ENCODE measurements around the gene SLC6A11.
A peak's percentile ranks its signal among the peaks of the same experiment; 100 is the strongest.

Gene SLC6A11

DNA sequence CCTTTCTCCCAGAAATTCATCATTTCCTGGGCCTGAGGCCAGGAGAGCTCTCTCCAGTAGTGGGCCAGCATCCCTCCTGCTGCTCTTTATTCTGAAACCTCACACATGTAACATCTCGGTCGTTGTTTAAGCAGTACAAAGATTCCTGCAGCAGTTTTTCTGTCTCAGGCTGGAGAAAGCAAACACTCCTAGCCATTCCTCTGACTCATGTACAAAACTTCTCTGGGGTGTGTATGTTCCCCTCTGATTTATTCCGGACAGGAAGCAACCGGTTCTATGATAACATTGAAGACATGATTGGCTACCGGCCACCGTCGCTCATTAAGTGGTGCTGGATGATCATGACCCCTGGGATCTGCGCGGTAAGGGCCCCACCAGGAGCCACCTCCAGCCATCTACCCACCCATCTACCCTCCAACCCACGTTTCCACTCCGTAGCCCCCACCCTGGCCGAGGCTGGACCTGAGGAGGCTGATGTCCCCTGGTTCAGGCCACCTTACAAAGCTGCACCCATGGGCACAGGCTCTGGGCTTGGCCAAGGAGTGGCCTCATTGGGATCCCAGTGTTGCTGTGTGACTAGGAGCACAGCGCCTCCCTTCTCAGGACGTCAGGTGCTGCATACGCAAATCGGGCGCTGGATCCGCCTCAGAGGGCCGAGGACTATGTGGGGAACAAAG is 117.9 kb downstream of the SLC6A11 start:
- DNase-seq, result no peak

DNA sequence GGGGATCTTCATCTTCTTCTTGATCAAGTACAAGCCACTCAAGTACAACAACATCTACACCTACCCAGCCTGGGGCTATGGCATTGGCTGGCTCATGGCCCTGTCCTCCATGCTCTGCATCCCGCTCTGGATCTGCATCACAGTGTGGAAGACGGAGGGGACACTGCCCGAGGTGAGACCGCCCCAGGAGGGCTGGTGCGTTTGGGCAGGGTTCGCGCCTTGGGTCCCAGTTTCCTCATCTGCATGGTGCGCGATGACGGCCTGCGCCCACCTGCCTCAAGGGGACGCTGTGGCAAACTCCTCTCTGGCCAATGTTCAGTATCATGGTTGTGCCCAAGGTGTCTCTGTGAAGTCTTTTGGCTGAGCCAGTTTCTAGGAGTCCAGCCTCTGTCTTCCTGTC is 119.0 kb downstream of the SLC6A11 start:
- no peak for DNase-seq

DNA sequence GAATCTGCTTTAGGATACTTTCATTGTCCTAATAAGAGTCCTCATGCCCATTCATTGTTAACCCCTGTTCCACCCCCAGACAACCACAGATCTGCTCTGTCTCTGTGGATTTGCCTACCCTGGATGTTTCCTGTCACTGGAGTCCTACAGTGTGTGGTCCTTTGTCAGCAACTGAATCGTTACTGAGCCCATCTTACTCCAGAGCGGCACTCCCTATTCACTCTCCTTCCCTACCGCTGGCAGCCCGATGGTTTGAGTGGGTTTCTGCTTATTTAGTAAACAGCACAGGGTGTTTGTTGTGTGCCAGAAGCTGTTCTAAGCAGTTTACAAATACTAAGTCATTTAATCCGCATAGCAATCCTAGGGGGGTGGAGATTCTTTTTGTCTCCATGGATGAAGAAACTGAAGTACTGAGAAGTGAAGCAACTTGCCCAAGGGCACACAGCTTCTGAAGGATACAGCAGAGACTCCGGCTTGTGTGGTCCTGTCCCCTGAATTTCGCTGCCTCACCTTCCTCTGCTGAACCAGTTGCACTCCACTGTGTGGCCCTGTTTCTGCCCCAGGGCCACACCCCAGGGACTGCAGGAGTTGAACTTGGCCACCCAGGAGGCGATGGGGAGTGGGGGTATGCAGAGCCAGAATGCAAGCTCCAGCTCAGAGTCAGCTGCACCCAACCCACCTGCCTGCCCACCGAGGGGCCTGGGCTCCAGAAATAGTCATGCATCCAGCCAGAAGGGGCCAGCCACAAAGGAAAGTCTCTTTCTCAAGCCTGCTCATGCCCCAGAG is 120.0 kb downstream of the SLC6A11 start:
- no peak for DNase-seq

DNA sequence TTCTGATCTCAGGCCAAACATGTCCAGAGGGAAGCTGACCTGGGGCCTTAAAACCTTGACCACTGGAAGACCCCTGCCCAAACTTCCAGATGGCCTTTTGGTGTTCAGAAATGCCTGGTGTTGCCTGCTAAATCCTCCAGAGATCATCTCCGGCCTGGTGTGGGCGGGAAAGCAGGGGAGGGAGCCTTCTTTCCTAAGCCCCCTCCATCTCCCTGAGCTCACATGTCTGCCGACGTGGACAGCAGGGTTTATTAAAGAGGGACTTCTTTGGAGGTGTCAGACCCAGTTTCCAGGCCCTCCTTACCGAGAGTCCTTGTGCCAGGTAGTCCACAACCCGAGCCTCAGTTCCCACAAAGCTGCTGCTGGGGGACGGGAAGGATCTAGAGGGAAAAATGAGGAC is 120.7 kb downstream of the SLC6A11 start:
- no peak for DNase-seq

DNA sequence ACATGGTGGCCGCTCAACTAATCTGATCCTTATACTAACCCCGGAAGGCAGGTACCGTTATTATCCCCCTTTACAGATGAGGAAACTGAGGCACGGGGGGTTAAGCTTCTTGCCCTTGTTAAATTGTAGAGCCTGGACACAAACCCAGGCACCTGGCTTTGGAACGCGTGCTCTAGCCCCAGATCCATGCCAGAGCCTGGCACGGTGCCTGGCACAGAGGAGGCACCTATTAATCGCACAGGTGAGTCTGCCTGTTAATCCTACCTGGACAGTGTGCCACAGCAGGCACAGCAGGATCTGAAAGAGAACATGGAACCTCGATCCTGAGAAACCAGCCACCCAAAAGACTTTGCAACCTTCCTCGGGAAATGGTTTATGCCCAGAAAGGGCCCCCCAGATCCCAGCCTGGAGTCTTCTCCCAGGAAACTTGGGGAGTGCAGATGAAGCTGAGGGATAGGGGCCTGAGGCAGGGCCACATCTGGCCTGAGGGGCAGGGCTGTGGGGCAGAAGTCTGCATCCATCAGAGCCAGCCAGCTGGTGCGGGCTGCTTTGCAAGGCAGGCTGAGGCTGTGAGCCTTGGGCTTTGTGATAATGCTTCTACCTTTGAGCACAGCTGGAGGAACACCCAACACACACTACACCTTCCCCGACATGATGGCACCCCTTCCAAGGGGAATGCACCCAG is 121.3 kb downstream of the SLC6A11 start:
- DNase-seq, result no peak

DNA sequence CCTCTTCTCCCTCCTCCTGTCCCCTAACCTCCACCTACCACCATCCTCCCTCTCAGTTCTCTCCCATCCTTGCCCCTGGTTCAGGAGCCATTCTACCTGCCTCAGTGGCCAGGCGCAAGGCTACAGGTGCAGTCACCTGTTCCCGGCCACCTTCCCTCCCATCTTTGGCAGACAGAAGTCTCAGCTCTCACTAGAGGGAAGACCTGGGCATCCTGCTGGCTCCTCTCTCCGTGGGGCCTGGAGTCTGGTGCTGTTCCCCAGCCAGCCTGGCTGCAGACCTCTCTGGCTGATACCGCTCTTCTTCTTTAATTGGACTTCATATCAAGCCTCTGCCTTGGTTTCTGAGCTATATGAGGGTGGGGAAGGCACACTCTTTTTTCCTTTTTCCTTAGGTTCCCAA is 123.5 kb downstream of the SLC6A11 start:
- DNase-seq, result no peak

DNA sequence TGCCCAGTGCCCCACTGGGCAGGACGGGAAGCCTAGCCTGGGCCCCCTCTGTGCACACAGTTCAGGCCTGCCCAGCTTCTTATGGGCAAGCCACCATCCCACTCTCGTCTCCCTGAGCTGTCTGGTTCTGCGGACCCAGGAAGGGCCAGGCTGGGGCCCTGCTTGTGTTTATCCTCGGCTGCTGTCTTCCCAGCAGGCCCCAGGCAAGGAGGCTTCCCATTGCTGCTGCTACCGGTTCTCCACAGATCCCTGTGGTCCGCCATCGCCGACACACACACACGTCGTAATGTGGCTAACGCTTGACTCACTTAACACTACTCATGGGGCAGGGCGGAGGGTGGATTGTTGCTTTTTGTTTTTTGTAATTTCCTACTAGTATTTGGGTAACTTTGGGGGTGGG is 124.1 kb downstream of the SLC6A11 start:
- no peak for DNase-seq

DNA sequence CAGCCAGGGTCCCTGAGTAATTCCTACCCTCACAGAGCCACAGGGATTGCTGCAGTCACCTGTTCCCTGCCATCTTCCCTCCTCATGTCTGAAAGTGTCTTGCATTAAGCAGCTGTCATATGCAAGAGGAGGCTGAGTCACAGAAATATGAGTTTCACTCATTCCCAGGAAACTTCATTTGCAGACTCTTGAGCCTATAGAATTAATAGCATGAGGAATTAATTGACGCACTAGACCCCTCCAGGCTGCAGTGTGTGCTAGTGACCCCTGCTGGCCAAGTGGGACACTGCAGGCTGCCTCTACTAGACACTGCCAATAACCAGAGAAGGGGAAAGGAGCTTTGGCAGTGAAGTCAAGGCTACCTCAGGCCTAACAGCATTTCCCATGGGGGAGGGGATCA is 125.9 kb downstream of the SLC6A11 start:
- peak in 2 of 3 donors; percentile 36 to 45 for DNase-seq

DNA sequence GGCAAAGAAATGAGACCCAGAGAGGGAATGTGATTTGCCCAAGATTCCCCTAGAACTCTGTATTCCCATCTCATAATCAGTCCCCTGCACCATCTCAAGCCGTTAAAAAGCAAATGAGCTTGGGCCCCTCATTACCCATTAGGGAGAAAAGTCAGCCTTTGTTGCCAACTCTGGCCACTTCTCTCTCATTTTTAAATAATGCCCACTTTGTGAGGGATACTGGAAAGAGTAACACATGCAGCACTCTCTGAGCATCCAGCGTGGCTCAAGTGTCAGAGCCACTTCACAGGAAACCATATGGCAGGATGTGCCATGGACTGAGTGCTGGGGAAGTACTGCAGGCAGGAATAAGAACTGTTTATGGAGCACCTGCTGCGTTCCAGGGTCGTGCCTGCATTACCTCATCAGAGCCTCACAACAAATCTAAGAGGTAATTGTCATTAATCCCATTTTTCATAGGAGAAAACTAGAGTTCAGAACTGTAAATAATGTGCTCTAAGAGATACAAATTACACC is 126.7 kb downstream of the SLC6A11 start:
- no peak for DNase-seq

DNA sequence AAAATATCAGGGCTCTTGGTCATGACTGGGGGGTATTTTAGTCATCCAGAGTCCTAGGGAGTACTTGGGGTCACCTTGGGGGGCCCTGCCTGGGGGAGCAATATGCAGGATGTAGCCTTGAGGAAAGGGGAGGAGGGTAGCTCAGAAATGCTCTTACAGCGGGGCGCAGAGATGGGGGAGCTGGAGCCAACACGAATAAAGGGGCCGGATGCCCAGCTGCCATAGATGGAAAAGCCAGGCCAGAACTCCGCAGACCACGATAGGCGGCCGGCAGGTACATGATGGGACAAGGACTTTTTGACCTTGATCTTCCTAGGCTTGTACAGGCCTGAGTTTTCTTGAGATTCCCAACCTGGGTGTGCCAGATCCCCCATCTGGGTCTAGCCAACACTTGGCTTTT is 128.8 kb downstream of the SLC6A11 start:
- no peak for DNase-seq

DNA sequence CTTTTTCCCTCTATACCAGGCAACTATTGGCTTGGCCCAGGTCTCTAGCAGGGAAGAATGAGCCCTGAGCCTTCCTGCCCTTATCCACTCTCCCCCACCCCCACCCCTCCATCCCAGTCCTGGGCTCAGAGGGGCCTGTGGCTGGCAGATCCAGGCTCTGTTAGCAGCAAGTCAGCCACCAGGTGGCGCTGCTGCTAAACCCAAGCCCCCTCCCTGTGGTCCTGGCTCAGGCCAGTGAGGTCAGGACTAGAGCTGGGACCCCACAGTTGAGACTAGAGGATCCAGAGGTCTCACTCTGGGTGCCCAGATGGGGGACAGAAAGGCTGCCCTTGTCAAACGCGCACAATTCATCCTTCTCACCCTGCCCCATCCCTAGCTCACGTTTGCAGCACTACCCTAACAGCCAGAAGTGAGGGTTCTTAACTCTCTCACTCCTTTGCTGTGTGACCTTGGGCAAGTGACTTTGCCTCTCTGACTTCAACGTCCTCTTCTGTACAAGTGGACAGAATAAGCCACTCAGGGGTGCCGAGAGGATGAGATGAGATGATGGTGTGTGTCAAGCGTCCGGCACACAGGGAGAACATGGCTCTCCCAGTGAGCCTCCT is 129.8 kb downstream of the SLC6A11 start:
- peak; percentile 54 to 86 (median 78) for DNase-seq

DNA sequence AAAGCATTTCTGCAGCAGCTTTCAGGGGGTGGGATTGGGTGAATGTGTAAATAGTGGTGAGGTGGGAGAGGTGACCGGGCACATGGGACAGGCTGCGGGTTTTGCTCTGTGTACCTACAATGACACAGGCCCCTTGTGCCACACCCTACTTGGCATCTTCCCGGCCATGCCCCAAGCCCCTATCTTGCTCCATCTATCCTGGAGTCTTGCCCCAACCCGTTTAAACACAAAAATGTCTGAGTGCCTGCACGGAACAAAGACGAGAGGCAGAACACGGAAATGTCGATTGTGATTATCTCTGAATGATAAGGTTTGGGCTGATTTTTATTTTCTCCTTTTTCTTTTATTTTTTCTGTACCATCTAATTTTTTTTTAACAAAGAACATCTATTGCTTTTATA is 130.5 kb downstream of the SLC6A11 start:
- DNase-seq, result no peak

DNA sequence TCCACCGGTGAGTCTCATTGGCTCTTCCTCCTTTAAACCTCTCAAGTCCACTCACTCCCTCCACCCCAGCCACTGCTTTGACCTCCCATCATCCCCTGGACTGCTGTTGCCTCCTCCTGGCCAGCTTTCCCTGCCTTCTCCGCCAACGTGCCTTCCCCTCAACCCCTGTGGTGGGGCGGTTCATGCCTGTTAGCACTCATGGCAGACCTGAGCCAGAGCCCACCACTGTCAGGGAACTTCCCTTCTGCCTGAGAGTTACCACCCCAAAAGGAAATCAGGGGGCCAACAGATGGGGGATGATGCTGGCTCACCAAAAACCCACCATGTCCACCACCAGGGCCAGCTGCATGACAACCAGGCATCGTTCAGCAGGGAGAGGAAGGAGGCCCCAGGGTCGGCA is 132.3 kb downstream of the SLC6A11 start:
- no peak for DNase-seq

DNA sequence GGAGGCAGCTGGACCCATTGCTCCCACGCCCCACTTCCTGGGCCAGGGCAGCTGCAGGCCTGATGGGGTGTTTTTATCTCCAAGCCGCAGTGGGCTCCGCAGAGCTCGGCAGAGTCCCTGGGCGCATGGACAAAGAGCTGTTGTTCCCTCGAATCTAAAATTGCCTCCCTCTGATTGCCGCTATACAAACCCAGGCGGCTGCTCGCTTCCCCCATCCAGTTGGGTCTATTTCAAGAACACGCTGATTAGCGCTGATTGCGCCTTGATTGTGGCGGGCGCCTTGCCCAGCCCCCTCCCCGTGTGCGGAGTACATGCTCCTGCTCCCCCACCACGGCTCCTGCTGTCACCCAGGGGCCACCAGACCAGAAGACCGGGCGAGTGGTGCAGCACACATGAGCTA is 133.2 kb downstream of the SLC6A11 start:
- no peak for DNase-seq

DNA sequence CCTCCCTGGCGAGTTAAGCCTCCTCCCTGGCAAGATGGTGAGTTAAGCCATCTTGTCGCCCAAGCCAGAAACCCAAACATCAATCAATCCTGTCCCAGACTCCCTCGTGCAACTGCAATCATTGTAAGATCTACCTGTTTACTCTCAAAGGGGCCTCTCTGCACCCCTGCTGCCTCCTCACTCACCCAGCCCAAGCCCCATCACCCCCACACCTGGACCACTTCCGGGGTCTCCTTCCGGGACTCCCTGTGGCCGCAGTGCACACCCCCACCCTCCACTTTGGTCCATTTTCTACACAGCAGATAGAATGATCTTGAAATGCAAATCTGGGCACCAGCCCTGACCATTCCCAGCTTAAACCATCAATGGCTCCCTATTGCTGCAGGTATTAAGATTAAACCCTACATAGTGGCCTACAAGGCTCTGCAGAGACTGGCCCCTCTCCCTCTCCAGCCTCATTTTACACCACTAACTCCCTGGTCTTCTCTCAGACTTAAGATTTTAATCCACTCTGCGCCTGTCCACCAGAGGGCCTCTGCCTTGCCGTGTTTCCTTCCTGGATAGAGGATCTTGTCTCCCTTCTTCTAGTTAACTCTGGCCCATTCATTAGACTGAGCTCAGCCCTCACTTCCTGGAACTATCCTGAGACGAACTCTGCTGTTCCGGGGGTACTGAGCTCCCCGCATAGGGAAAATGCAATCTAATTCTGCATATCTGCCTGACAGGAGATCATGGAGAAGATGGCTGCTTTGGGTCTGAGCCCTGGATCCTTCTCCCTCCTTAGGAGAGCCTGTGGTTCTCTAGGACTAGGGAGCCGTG is 134.7 kb downstream of the SLC6A11 start:
- peak; percentile 34 to 54 (median 51) for DNase-seq

DNA sequence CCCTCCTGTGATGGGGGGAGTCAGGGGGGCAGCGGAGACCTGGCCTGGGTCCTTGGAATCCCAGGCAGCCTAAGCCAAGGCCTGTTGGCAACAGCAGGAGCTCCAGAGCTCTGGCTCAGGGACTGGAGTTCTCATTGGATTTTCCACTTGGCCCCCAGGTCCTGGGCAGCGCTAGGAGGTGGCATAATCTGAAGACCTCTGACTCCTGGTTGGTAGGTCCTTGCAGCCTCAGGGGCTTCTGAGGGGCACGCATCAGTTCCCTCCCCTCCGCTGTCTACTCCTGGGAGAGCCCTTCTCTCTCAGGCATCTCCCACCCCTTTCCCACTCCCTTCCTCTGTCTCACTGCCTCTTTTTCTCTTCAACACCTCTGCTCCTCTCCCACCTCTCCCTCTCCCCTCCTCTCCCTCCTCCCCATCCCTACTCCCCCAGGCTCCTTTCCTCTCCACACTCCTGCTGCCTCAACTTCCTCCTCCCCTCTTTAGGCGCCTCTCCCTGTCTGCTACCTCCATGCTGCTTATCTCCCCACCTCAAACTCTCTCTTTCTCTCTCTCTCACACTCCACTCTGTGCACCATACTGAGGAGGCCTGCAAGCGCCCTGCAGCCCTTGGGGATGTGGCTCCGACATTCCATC is 135.4 kb downstream of the SLC6A11 start:
- no peak for DNase-seq

DNA sequence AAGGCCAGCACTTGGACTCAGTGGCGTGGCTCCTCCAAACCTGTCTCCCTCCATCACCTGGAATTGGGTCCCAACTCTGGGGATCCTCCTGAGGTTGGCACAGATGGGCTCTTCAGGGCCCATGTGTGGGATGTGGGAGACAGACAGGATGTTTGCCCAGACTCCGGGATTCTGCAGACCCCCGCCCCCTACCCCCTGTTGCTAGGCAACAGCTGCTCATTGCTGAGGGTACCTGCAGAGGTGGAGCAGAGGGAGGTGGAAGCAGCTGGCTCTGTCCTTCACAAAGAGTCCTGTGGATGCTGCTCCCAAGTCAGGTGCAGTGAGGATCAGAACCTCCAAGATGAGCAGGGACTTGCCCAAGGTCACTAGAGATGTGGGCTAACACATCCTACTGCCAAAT is 136.5 kb downstream of the SLC6A11 start:
- DNase-seq, result no peak

DNA sequence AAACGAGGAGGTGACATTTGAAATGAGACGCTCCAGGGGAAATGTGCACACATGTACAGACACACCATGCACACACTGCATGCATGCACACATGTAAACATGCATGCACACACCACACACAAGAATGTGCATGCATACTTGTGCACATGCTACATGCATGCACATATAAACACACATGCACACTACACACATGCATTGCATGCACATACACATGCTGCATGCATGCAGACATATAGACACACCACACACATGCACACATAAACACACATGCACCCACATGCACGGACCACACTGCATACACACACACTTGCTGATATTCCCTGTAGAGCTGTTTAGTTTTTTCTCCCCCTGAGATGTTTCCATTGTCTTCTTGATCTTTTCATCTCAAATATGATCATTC is 138.7 kb downstream of the SLC6A11 start:
- no peak for DNase-seq

DNA sequence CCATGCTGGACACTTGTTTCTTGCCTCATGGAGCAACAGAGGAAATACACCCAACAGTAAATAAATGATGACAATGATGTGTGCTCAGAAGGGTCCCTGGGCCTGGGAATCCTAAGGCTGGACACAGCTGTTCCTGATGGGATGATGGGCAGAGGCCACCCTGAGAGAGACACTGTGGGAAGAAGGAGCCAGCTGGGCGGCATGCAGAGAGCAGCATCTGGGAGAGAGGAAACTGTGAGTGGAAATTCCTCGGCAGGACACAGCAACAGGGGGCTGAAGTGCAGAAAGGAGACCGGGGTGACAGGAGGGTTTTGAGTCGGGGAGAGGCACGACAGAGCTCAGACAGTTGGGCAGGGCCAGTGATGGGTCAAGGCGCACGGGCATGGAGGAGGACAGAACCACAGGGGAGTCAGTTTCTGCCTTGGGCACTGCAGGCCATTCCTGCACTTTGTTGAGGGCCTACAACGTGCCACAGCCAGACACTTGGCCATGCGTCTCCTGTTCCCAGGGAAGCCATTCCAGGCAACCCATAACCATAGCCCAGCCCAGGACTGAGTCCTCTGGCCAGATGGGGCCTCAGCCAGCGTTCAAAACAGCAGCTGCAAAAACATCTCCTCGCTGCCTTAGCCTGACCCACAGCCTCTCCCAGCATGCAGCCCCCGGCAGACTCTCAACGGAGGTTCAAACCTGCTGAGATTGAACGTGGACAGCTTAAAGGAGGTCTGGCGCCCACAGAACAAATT is 139.9 kb downstream of the SLC6A11 start:
- no peak for DNase-seq

DNA sequence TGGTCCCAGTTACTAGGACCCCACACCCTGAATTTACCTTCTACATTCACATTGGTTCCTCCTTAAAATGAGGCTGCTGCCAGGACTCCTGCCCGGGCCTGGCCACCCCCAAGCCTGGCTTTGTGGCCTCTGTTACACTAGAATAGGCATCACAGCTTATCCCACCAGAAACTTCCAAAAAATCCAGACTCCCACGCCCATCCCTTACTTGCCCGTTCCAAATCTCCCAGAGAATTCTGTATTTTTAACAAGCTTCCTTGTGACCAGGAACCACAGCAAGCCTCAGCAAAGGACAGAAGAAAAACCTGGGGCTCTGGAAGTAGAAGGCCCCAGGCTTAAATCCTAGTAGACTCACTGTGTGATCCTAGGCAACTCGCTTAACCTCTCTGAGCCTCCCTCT is 140.5 kb downstream of the SLC6A11 start:
- no peak for DNase-seq

DNA sequence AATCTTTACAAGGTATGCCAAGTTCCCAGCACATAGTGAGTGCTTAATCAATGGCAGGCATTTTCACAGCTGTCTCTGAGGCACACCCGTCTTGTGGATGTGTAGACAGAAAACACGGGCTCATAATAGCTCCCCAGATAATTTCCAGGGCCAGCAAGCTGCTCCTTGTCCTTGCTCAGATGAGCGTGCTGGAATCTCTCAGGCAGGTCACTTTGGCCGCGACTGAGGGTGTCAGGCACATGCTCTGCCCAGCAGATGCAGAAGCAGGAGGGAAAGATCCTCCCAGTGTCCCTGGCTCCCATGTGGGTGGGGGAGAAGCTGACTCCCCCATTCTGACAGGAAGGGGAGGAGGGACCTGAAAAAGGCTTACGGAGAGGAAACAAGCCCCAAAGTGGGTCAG is 141.0 kb downstream of the SLC6A11 start:
- DNase-seq, result no peak
